DOHH2 (cell line): Measurements from ENCODE around the gene IL13RA2.

Source experiments
- H3F3A ChIP-seq: fragments of 200-600 bp; sonication (generic), shearing (Covaris generic); 2 replicates; pipeline ENCODE4 v1.6.0; 2016; ENCODE audit warnings: antibody characterized with exemption, mild to moderate bottlenecking; ENCODE audit not compliant: control insufficient read depth, insufficient read depth
- H3K27ac ChIP-seq: fragments of 200-600 bp; sonication (generic); 2 replicates; pipeline ENCODE4 v1.5.1; 2014; ENCODE audit warnings: low read depth, mild to moderate bottlenecking, low read length, moderate library complexity
- H3K27me3 ChIP-seq: fragments of 200-600 bp; sonication (generic); 2 replicates; pipeline ENCODE4 v1.6.1; 2014; ENCODE audit warnings: mild to moderate bottlenecking, low read length, mixed read lengths; ENCODE audit not compliant: control insufficient read depth
- H3K36me3 ChIP-seq: fragments of 200-600 bp; sonication (generic); 2 replicates; pipeline ENCODE4 v1.6.1; 2014; ENCODE audit warnings: mild to moderate bottlenecking, low read length, moderate library complexity, mixed read lengths; ENCODE audit not compliant: control insufficient read depth
- H3K4me1 ChIP-seq: fragments of 200-600 bp; sonication (generic); 2 replicates; pipeline ENCODE4 v1.6.1; 2014; ENCODE audit warnings: mild to moderate bottlenecking, low read length, mixed read lengths; ENCODE audit not compliant: control insufficient read depth
- H3K4me2 ChIP-seq: fragments of 200-600 bp; sonication (generic); 2 replicates; pipeline ENCODE4 v1.6.0; 2014; ENCODE audit warnings: mild to moderate bottlenecking, low read length, moderate library complexity
- H3K4me3 ChIP-seq: fragments of 200-600 bp; sonication (generic); 2 replicates; pipeline ENCODE4 v1.5.1; 2014; ENCODE audit warnings: mild to moderate bottlenecking, low read length, mixed read lengths
- H3K79me2 ChIP-seq: fragments of 200-600 bp; sonication (generic); 2 replicates; pipeline ENCODE4 v1.6.1; 2014; ENCODE audit warnings: mild to moderate bottlenecking, low read length, mixed read lengths; ENCODE audit not compliant: control insufficient read depth
- H3K9me2 ChIP-seq: fragments of 200-600 bp; sonication (generic); replicated peaks from 2 replicates; pipeline ENCODE4 v1.6.1; 2014; ENCODE audit warnings: mild to moderate bottlenecking, low read length, mixed read lengths; ENCODE audit not compliant: control insufficient read depth
- H3K9me3 ChIP-seq: fragments of 200-600 bp; sonication (generic); 2 replicates; pipeline ENCODE4 v1.6.1; 2014; ENCODE audit warnings: antibody characterized with exemption, low read length, mixed read lengths; ENCODE audit not compliant: control insufficient read depth, insufficient read depth
- H4K20me1 ChIP-seq: fragments of 200-600 bp; sonication (generic); 2 replicates; pipeline ENCODE4 v1.6.0; 2014; ENCODE audit warnings: low read depth, mild to moderate bottlenecking, antibody characterized with exemption, low read length, moderate library complexity; ENCODE audit not compliant: control insufficient read depth, insufficient read depth
- EZH2phosphoT487 ChIP-seq: fragments of 200-600 bp; sonication (generic); IDR thresholded peaks from 2 replicates; pipeline ENCODE4 v1.6.1; 2017; ENCODE audit warnings: borderline replicate concordance, mild to moderate bottlenecking, antibody characterized with exemption, low read length, moderate library complexity, mixed read lengths
- TF ChIP-seq, protein P1 (sequence below): fragments of 200-600 bp; sonication (generic); IDR thresholded peaks from one replicate; pipeline ENCODE4 v1.5.1; 2014; ENCODE audit warnings: antibody characterized with exemption, mild to moderate bottlenecking, low read depth, low read length; ENCODE audit not compliant: poor library complexity, severe bottlenecking

The IL13RA2 gene

DNA sequence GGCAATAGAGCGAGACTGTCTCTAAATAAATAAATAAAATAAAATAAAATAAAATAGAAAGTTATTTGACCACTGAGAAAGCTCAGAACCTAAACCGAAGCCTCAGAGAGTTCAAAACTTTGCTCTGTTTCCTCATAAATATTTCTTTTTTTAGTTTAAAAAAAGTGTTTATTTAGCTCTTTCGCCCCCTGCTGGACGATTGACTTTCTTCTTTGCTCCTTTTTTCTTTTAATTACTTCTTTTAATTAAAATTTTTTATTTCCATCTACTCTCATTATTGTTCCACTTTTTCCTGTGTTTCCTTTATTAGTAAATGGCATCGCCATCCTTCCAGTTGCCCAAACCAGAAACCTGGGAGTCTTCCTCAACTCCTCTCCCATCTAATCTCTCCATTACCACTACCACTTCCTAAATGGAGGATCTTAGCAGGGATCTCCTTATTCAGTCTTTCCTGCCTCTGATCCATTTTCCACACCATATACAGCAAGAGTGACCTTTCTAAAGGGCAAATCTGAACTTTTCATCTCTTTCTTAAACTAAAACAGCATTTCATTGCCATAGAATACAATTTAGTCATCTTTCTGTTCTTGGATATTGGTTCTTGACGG lies 728 bp upstream of the IL13RA2 start:
- Histone ChIP-seq H3K9me3 (no peaks in the 10 kb centered on the region), H3K27ac (no peak overlapping the region), H3K4me3 (no peak overlapping the region), H3K27me3 (no peaks in the 10 kb centered on the region), H3K4me1 (no peaks in the 10 kb centered on the region), H3K9me2 (no peaks in the 10 kb centered on the region), H3K79me2 (no peaks in the 10 kb centered on the region), H3K36me3 (no peaks in the 10 kb centered on the region), H3F3A (no peaks in the 10 kb centered on the region), H4K20me1 (no peaks in the 10 kb centered on the region), H3K4me2 (no peak overlapping the region)
- TF ChIP-seq, protein P1, sequence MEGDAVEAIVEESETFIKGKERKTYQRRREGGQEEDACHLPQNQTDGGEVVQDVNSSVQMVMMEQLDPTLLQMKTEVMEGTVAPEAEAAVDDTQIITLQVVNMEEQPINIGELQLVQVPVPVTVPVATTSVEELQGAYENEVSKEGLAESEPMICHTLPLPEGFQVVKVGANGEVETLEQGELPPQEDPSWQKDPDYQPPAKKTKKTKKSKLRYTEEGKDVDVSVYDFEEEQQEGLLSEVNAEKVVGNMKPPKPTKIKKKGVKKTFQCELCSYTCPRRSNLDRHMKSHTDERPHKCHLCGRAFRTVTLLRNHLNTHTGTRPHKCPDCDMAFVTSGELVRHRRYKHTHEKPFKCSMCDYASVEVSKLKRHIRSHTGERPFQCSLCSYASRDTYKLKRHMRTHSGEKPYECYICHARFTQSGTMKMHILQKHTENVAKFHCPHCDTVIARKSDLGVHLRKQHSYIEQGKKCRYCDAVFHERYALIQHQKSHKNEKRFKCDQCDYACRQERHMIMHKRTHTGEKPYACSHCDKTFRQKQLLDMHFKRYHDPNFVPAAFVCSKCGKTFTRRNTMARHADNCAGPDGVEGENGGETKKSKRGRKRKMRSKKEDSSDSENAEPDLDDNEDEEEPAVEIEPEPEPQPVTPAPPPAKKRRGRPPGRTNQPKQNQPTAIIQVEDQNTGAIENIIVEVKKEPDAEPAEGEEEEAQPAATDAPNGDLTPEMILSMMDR: no peak
- no peak for TF ChIP-seq EZH2phosphoT487

DNA sequence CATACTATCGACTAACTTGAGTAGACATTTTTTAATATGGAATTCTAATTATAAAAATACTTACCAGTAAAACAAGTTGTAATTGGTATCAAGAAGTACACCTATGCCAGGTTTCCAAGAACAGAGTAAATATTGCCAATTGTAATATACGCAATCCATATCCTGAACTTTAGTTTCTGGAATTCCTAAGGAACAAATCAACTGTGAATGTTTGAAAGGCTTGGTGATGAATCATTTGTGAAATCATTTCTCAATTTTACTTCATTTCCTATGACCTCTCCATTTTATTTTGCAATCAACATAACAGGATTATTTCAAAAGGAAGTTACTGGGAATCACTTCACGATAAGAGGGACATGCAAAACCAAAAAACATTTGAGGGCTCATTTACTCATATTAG lies 3.7 kb downstream of the IL13RA2 start:
- H3K27me3 ChIP-seq: no peaks in the 10 kb centered on the region
- H3K9me2 ChIP-seq: no peaks in the 10 kb centered on the region
- no peaks in the 10 kb centered on the region for H3K4me1 ChIP-seq
- H3K4me3 ChIP-seq: no peak overlapping the region
- TF ChIP-seq, protein P1: no peak
- no peak for TF ChIP-seq EZH2phosphoT487
- no peaks in the 10 kb centered on the region for H3K36me3 ChIP-seq
- H3K79me2 ChIP-seq: no peaks in the 10 kb centered on the region
- no peak overlapping the region for H3K4me2 ChIP-seq
- H4K20me1 ChIP-seq: no peaks in the 10 kb centered on the region
- no peaks in the 10 kb centered on the region for H3F3A ChIP-seq
- H3K9me3 ChIP-seq: no peaks in the 10 kb centered on the region
- H3K27ac ChIP-seq: no peak overlapping the region

DNA sequence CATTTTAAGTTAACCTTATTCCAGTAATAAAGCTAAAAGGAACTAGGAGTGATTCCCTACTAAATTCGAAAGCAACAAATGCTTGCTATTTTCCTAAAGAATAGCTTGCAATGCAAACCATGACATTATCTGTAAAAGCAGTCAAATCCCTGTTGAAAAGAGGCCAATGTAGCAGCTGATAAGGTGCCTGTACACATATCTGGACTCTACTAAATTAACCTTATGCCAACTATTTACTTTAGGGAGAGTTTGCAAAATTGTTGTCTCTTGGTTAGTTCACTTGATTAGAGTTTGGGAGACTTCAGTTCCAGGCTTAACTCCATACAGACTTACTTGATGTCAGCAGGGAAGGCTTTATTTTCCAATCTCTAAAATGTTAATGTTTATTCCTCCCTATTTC lies 6.0 kb downstream of the IL13RA2 start:
- no peaks in the 10 kb centered on the region for H3K9me2 ChIP-seq

More for the DNA sequence above, 6.0 kb downstream of the IL13RA2 start:
- Histone ChIP-seq H3K36me3 (no peaks in the 10 kb centered on the region), H3K9me3 (no peaks in the 10 kb centered on the region), H4K20me1 (no peaks in the 10 kb centered on the region), H3K27ac (no peak overlapping the region), H3K4me3 (no peak overlapping the region), H3K79me2 (no peaks in the 10 kb centered on the region), H3K4me1 (no peaks in the 10 kb centered on the region), H3F3A (no peaks in the 10 kb centered on the region), H3K27me3 (no peaks in the 10 kb centered on the region), H3K4me2 (no peak overlapping the region)
- TF ChIP-seq, protein P1: no peak
- no peak for TF ChIP-seq EZH2phosphoT487
